Measurements from ENCODE around the gene PTPN11. TPM values are rescaled to one million over a fixed set of nuclear protein-coding genes. Genes with fewer than 3 reads are reported as not detected.

The PTPN11 gene
- total and polyA plus RNA-seq, 2 of the 13 experiments (the other 11 are each of a cell fraction or from before 2014, with no cell fraction given) = 30.0 to 63.5 TPM

GRCh38 chr12:112409064-112409905 is 9.5 kb upstream of the PTPN11 start, which contains the start of gene RPL6 (continued):
- TF ChIP-seq GTF3A (CRISPR knock-in tag; conservative IDR thresholded peaks at IDR 0.05) (0 out of 2 replicates have a peak, but pooled peaks have one; percentile 36), TAF15 (IDR thresholded peaks at IDR 0.05; ENCODE audit: low read depth, low read length, poor library complexity, severe bottlenecking) (no peak), CHD4 (IDR thresholded peaks at IDR 0.05; ENCODE audit: borderline replicate concordance, low read length) (peak; percentile 77; the same call in 1 of the 2 replicates), HDAC6 (IDR thresholded peaks at IDR 0.05; ENCODE audit: low read depth, low read length) (no peak), ESRRA (CRISPR knock-in tag; IDR thresholded peaks at IDR 0.05; ENCODE audit: low read depth) (no peak), ZNF614 (CRISPR knock-in tag; IDR thresholded peaks at IDR 0.05; ENCODE audit: borderline replicate concordance) (peak; percentile 80), DZIP1 (CRISPR knock-in tag; IDR thresholded peaks at IDR 0.05) (peak; percentile 86), ZNF580 (CRISPR knock-in tag; IDR thresholded peaks at IDR 0.05; ENCODE audit: borderline replicate concordance, low read depth) (0 out of 2 replicates have a peak, but pooled peaks have one; percentile 81), ATF7 (IDR thresholded peaks at IDR 0.05) (no peak), ATF7 (CRISPR knock-in tag; IDR thresholded peaks at IDR 0.05) (peak; percentile 44; the same call in 1 of the 2 replicates), CREB1 (IDR thresholded peaks at IDR 0.05) (0 out of 2 replicates have a peak, but pooled peaks have one; percentile 1), CREB1 (CRISPR knock-in tag; IDR thresholded peaks at IDR 0.05) (peak; percentile 81), ZNF562 (CRISPR knock-in tag; IDR thresholded peaks at IDR 0.05; ENCODE audit: borderline replicate concordance) (no peak), PITX1 (CRISPR knock-in tag; IDR thresholded peaks at IDR 0.05) (peak; percentile 80), NFKBIZ (CRISPR knock-in tag; IDR thresholded peaks at IDR 0.05) (peak; percentile 50), HMG20A (CRISPR knock-in tag; IDR thresholded peaks at IDR 0.05; ENCODE audit: borderline replicate concordance) (0 out of 2 replicates have a peak, but pooled peaks have one; percentile 10), ZNF552 (CRISPR knock-in tag; IDR thresholded peaks at IDR 0.05; ENCODE audit: borderline replicate concordance) (0 out of 2 replicates have a peak, but pooled peaks have one; percentile 55), ATF2 (CRISPR knock-in tag; IDR thresholded peaks at IDR 0.05) (peak; percentile 59; the same call in 1 of the 2 replicates), ETV5 (CRISPR knock-in tag; IDR thresholded peaks at IDR 0.05; ENCODE audit: borderline replicate concordance) (peak; percentile 89), NCOR1 (IDR thresholded peaks at IDR 0.05; ENCODE audit: borderline replicate concordance, low read length) (peak; percentile 50; the same call in 1 of the 2 replicates), KDM2A (CRISPR knock-in tag; IDR thresholded peaks at IDR 0.05; ENCODE audit: borderline replicate concordance, low read depth) (peak; percentile 93), THYN1 (CRISPR knock-in tag; IDR thresholded peaks at IDR 0.05; ENCODE audit: borderline replicate concordance, low read depth) (no peak), ZBTB2 (CRISPR knock-in tag; IDR thresholded peaks at IDR 0.05; ENCODE audit: low read depth) (no peak), ZNF547 (CRISPR knock-in tag; IDR thresholded peaks at IDR 0.05) (0 out of 2 replicates have a peak, but pooled peaks have one; percentile 36)
